OCI-LY3 (cell line): ENCODE data around the gene PIP5K1B.

Experiments used
- CTCF ChIP-seq: fragments of 200-600, 300-600 bp; sonication (generic); IDR thresholded peaks from 2 replicates; pipeline ENCODE4 v1.5.1; 2014; ENCODE audit warnings: antibody characterized with exemption, low read length, low read depth
- EZH2phosphoT487 ChIP-seq: fragments of 200-600 bp; shearing (Covaris generic); IDR thresholded peaks from 2 replicates; pipeline ENCODE4 v1.6.1; 2018; ENCODE audit warnings: antibody characterized with exemption, mixed run types, low read depth

- TF ChIP-seq CTCF (no peak), EZH2phosphoT487 (no peak)
Measured at GRCh38 chr9:68749135-68749534, 44.1 kb downstream of the PIP5K1B start.
